K562 (cell line): ENCODE measurements around the gene GFI1. TPM values are rescaled to one million over a fixed set of nuclear protein-coding genes. Genes with fewer than 3 reads are reported as not detected.
"Not testable (repeated sequence)": the region's sequence is repeated elsewhere in the genome, so short reads cannot be mapped to it uniquely, and the experiment has no call there.

Source experiments
- ATAC-seq: fragments of 200-7000 bp; cut with Tn5 transposase; 3 replicates; pipeline ENCODE4 v1.9.1; 2020; ENCODE audit warnings: moderate library complexity
- Bru-seq: library from RNA; stranded (reverse); fragments of 400-500 nt; gene quantifications from one replicate; lab custom pipeline; 2021; lab: Mats Ljungman, UMichigan
- BruChase-seq, 2 experiments: library from RNA; stranded (reverse); fragments of 400-500 nt; gene quantifications; one replicate each; lab custom pipeline; 2021; lab: Mats Ljungman, UMichigan
- BruUV-seq: library from RNA; stranded (reverse); fragments of 400-500 nt; replicated peaks from 2 replicates; lab custom pipeline; 2021; lab: Mats Ljungman, UMichigan
- CTCF ChIA-PET: fragments of 300-600 bp; formaldehyde crosslinking; extraction: SDS; loops from one replicate; lab custom pipeline; 2021; ENCODE audit warnings: low intra/inter-chr PET ratio; lab: Yijun Ruan, JAX
- POLR2A ChIA-PET: fragments of 300-600, 350-650 bp; sonication (Branson Sonifier 250); formaldehyde crosslinking; extraction: SDS; loops from one replicate; lab custom pipeline; 2021; ENCODE audit warnings: antibody characterized with exemption, inconsistent platforms; lab: Yijun Ruan, JAX
- DNase-seq, 4 experiments: peaks; one replicate each; pipeline versions ENCODE4 v3.0.0 to v3.0.0-alpha.2; 2011 to 2018; ENCODE audit warnings: low spot score in 3 of 4, mixed read lengths in 3 of 4; ENCODE audit errors: extremely low read depth in 1 of 4
- FAIRE-seq: peaks from 2 replicates; lab custom pipeline; 2011; peaks lifted over from hg19 to GRCh38; lab: Jason Lieb, UNC
- H2AFZ ChIP-seq: 2 replicates; pipeline ENCODE4 v1.6.0; 2011; ENCODE audit warnings: low read depth, low read length, control low read depth, inconsistent platforms
- H3K27ac ChIP-seq: fragments of 200-600 bp; 3 replicates; pipeline ENCODE4 v1.8.0; 2011; ENCODE audit warnings: low read depth, mild to moderate bottlenecking, control low read depth, inconsistent platforms, low read length, moderate library complexity, mixed read lengths; ENCODE audit errors: extremely low read depth
- H3K27me3 ChIP-seq, 2 experiments: fragments of 300-600 bp in 1 of 2; 2 replicates in 1 of 2; 3 replicates in 1 of 2; pipeline versions ENCODE4 v1.6.0 to v1.8.0; 2011; ENCODE audit warnings: inconsistent platforms in 2 of 2, low read length in 2 of 2, mild to moderate bottlenecking in 1 of 2, mixed read lengths in 1 of 2, moderate library complexity in 1 of 2; ENCODE audit not compliant: control insufficient read depth in 2 of 2, insufficient read depth in 2 of 2
- H3K36me3 ChIP-seq: fragments of 300-600 bp; 3 replicates; pipeline ENCODE4 v1.8.0; 2011; ENCODE audit warnings: mild to moderate bottlenecking, low read length, inconsistent platforms; ENCODE audit not compliant: control insufficient read depth, insufficient read depth
- H3K4me1 ChIP-seq, 2 experiments: fragments of 200-600 bp in 1 of 2; replicated peaks in 1 of 2; 2 replicates in 1 of 2; 3 replicates in 1 of 2; pipeline versions ENCODE4 v1.5.1 to v1.8.0; 2011; ENCODE audit warnings: inconsistent platforms in 2 of 2, low read length in 2 of 2, mild to moderate bottlenecking in 1 of 2, mixed read lengths in 1 of 2, moderate library complexity in 1 of 2; ENCODE audit not compliant: control insufficient read depth in 2 of 2, insufficient read depth in 2 of 2
- H3K4me2 ChIP-seq: 2 replicates; pipeline ENCODE4 v1.6.1; 2011; ENCODE audit warnings: low read length, control low read depth, inconsistent platforms, mixed read lengths; ENCODE audit not compliant: insufficient read depth
- H3K4me3 ChIP-seq: fragments of 200-600 bp; sonication (generic), shearing (Covaris generic); 2 replicates; pipeline ENCODE4 v1.5.1; 2016; ENCODE audit warnings: control low read depth, inconsistent platforms
- H3K79me2 ChIP-seq: fragments of 200-600 bp; 3 replicates; pipeline ENCODE4 v1.8.0; 2011; ENCODE audit warnings: low read length, inconsistent platforms; ENCODE audit not compliant: control insufficient read depth, insufficient read depth
- H3K9ac ChIP-seq, 2 experiments: 2 replicates each; pipeline versions ENCODE4 v1.6.0 to v1.6.1; 2011; ENCODE audit warnings: low read depth in 2 of 2, low read length in 2 of 2, control low read depth in 1 of 2, inconsistent platforms in 1 of 2, mild to moderate bottlenecking in 1 of 2, mixed read lengths in 1 of 2; ENCODE audit not compliant: insufficient read depth in 1 of 2
- H3K9me1 ChIP-seq: one replicate; pipeline ENCODE4 v1.6.0; 2011; ENCODE audit warnings: inconsistent platforms, mild to moderate bottlenecking, low read length, moderate library complexity; ENCODE audit not compliant: control insufficient read depth, insufficient read depth
- H3K9me3 ChIP-seq: replicated peaks from 2 replicates; pipeline ENCODE4 v1.5.1; 2011; ENCODE audit warnings: low read depth, low read length, inconsistent platforms; ENCODE audit not compliant: control insufficient read depth, insufficient read depth
- H4K20me1 ChIP-seq: replicated peaks from 2 replicates; pipeline ENCODE4 v1.6.1; 2011; ENCODE audit warnings: low read length, inconsistent platforms, mixed read lengths; ENCODE audit not compliant: control insufficient read depth, insufficient read depth
- ESRRB ChIP-seq: fragments of 250-450 bp; sonication (Bioruptor Pico); IDR thresholded peaks from 2 replicates; pipeline ENCODE4 v1.5.0; 2020; ENCODE audit warnings: mild to moderate bottlenecking, moderate library complexity, borderline replicate concordance
- GABPA ChIP-seq: fragments of 200-800 bp; sonication (Bioruptor generic); conservative IDR thresholded peaks from 2 replicates; pipeline ENCODE4 v1.6.1; 2016; ENCODE audit warnings: low read depth, missing genetic modification characterization, missing compliant biosample characterization
- SNAPC5 ChIP-seq: fragments of 250-450 bp; sonication (Bioruptor Pico); IDR thresholded peaks from 2 replicates; pipeline ENCODE4 v1.8.0; 2021; ENCODE audit warnings: moderate library complexity, mild to moderate bottlenecking, inconsistent platforms
- WGBS: fragments of 100-300 bp; shearing (Covaris generic); methylation state at CpG from one replicate; pipeline ENCODE4 v1.1.6; 2016; ENCODE audit warnings: low coverage, mixed read lengths; ENCODE audit not compliant: insufficient coverage; ENCODE audit errors: missing lambda C conversion rate; 5-methylcytosine and 5-hydroxymethylcytosine counted together
- in situ Hi-C: fragments of 300-500 bp; cut with MboI; formaldehyde crosslinking; loops from 4 replicates; pipeline ENCODE4 v1.15.0; 2018; ENCODE audit warnings: inconsistent platforms, mixed read lengths
- intact Hi-C: fragments of 100-400 bp; cut with micrococcal nuclease; formaldehyde crosslinking; loops from 2 replicates; pipeline ENCODE4 v1.14.2; 2022
- long read RNA-seq, 3 experiments: library from polyadenylated mRNA in 2 of 3; library from RNA in 1 of 3; unstranded in 2 of 3; stranded (forward) in 1 of 3; transcript quantifications; one replicate each; pipeline ENCODE4 v2.0.0, GENCODE V29; 2019 to 2022
- polyA minus RNA-seq, 3 experiments: library from RNA; depleted of rRNA, polyadenylated mRNA; stranded (reverse); fragments of >200 nt; gene quantifications; 2 replicates each; pipeline ENCODE4 v1.2.3, GENCODE V29; 2011
- polyA plus RNA-seq, 8 experiments: library from polyadenylated mRNA; depleted of rRNA in 4 of 8; stranded (reverse) in 5 of 8; unstranded in 3 of 8; fragments of >200 nt; fragmentation: Nextera tagmentation in 2 of 8; fragmentation: Illumina TruSeq in 1 of 8; extraction: Ambion mirVana in 2 of 8; extraction: Trizol in 1 of 8; gene quantifications; 2 replicates each; pipeline versions ENCODE4 v1.2.1 to v1.2.3, GENCODE V29; 2011 to 2014; ENCODE audit warnings: inconsistent platforms in 1 of 8, missing spikeins in 1 of 8
- total RNA-seq, 7 experiments: library from RNA; depleted of rRNA in 6 of 7; stranded (reverse); fragments of >200 nt in 6 of 7; fragmentation: Illumina TruSeq in 2 of 7; extraction: Trizol in 2 of 7; gene quantifications; 2 replicates each; pipeline versions ENCODE4 v1.2.1 to v1.2.3, GENCODE V29; 2011 to 2021; ENCODE audit warnings: low replicate concordance in 1 of 7

The GFI1 gene
- total RNA-seq (2011; cell fraction: chromatin; rRNA removed; ENCODE audit: low replicate concordance): 1.2 and 1.3 TPM in 2 replicates
- total RNA-seq (2011; cell fraction: nucleolus; rRNA removed): 0.53 and 1.5 TPM in 2 replicates
- 0.38 and 0.51 TPM in 2 replicates for total RNA-seq (2011; cell fraction: nucleoplasm; rRNA removed)
- total RNA-seq (2014; rRNA removed) (0.36 and 0.53 TPM in 2 replicates), total RNA-seq (2014; rRNA removed; fragmentation: Illumina TruSeq; extraction: Trizol) (0.29 and 0.36 TPM in 2 replicates), total RNA-seq (2015; rRNA removed; fragmentation: Illumina TruSeq; extraction: Trizol) (0.87 and 1.2 TPM in 2 replicates), total RNA-seq (2021) (0.66 and 0.85 TPM in 2 replicates), polyA plus RNA-seq (2011; rRNA removed) (0.93 and 1.2 TPM in 2 replicates), polyA plus RNA-seq (2014; fragmentation: Illumina TruSeq; extraction: Trizol) (0.40 and 0.46 TPM in 2 replicates), polyA plus RNA-seq (2014; fragmentation: Nextera tagmentation; extraction: Ambion mirVana) (under 1 TPM; 0.07 to 0.13 TPM), polyA plus RNA-seq (2014; rRNA removed) (0.45 and 0.68 TPM in 2 replicates), polyA minus RNA-seq (2011; rRNA and poly(A)+ RNA removed) (0.60 and 1.1 TPM in 2 replicates), Bru-seq, nascent RNA (percentile 38 among the genes with signal in this experiment), BruChase-seq, experiment 1, labeled RNA remaining after a 2-hour chase (percentile 45 among the genes with signal in this experiment), BruChase-seq, experiment 2, labeled RNA remaining after a 6-hour chase (percentile 45 among the genes with signal in this experiment)
- 0.67 and 0.84 TPM in 2 replicates for polyA plus RNA-seq (2011; cell fraction: cytosol; rRNA removed)
- 2.8 and 4.6 TPM in 2 replicates for polyA plus RNA-seq (2011; cell fraction: nucleus; rRNA removed)
- 1.1 and 3.8 TPM in 2 replicates for polyA plus RNA-seq (2012)
- 0.57 TPM in 1 of 2 replicates, not detected in the other for polyA minus RNA-seq (2011; cell fraction: cytosol; rRNA and poly(A)+ RNA removed)
- polyA minus RNA-seq (2011; cell fraction: nucleus; rRNA and poly(A)+ RNA removed): 0.67 and 1.6 TPM in 2 replicates
- long read RNA-seq, experiment 1: 0 reads
- long read RNA-seq, experiment 2: 0 reads
- long read RNA-seq, experiment 3: 0 reads

GRCh38 chr1:92486251-92487077 is at the start of gene GFI1:
Gene GFI1, minus strand, starts transcription at chr1:92486925. Its CDS starts 3,438 bp downstream, at chr1:92483487.
- TF ChIP-seq SNAPC5 (CRISPR knock-in tag): no peak
- 0 out of 2 replicates have a peak, but pooled peaks have one; percentile 2 for TF ChIP-seq GABPA (tag)
- TF ChIP-seq ESRRB (CRISPR knock-in tag): no peak
- peak; percentile 49 for FAIRE-seq
- H2AFZ ChIP-seq: peak within 1 kb of the TSS; percentile 82
- no peaks in the 10 kb centered on the region for H4K20me1 ChIP-seq
- ChIA-PET CTCF (interaction anchor here (1.1 kb wide), 1 partner anchor 177 kb away, joined by 3 read pairs; no protein-coding TSS in a partner anchor), POLR2A (interaction anchor here (0.6 to 1.0 kb wide), 2 partner anchors 12 to 635 kb away, joined by 3 to 4 read pairs; no protein-coding TSS in a partner anchor)
- H3K36me3 ChIP-seq: no peaks in the 10 kb centered on the region
- H3K79me2 ChIP-seq: no peaks in the 10 kb centered on the region
- H3K27me3 ChIP-seq: peaks cover 5 to 26% of the 10 kb centered on the region in 2 experiments; a peak in 3 of 5 replicates
- no peaks in the 10 kb centered on the region for H3K9me1 ChIP-seq
- in situ Hi-C loops (no loop called here), intact Hi-C loops (no loop called here)
- H3K9me3 ChIP-seq: peaks cover 4% of the 10 kb centered on the region; the same call in 1 of the 2 replicates
- H3K4me3 ChIP-seq: peak within 1 kb of the TSS; percentile 50
- peaks cover 0 to 24% of the 10 kb centered on the region in 2 experiments; a peak in 2 of 5 replicates for H3K4me1 ChIP-seq
- H3K9ac ChIP-seq: peak within 1 kb of the TSS in 1 of 2 experiments; percentile 85; a peak in 2 of 4 replicates
- WGBS: 47% methylated on average over 26 of the region's 77 CpGs
- BruUV-seq: no TSS peak
- peak within 1 kb of the TSS; percentile 67 for H3K4me2 ChIP-seq
- no peak within 1 kb of the TSS for H3K27ac ChIP-seq
- DNase-seq: no peak
- ATAC-seq: no peak

GRCh38 chr1:92532371-92532770 is 45.6 kb upstream of the GFI1 start:
- DNase-seq, H3K27ac ChIP-seq, BruUV-seq, H4K20me1 ChIP-seq, H3K79me2 ChIP-seq, FAIRE-seq, POLR2A ChIA-PET, H3K9me1 ChIP-seq, H3K4me3 ChIP-seq, in situ Hi-C loops, H3K27me3 ChIP-seq, H3K4me2 ChIP-seq, CTCF ChIA-PET, H2AFZ ChIP-seq, H3K4me1 ChIP-seq, H3K36me3 ChIP-seq, ATAC-seq, intact Hi-C loops, H3K9ac ChIP-seq, H3K9me3 ChIP-seq: not testable (repeated sequence)
- 68% methylated on average over 4 of the region's 4 CpGs for WGBS
